Myocyte (in vitro differentiated cells): ENCODE data around the gene OTUD5. TPM values are rescaled to one million over a fixed set of nuclear protein-coding genes. Genes with fewer than 3 reads are reported as not detected.
A peak's percentile ranks its signal among the peaks of the same experiment; 100 is the strongest.
"Not testable (repeated sequence)": the region's sequence is repeated elsewhere in the genome, so short reads cannot be mapped to it uniquely, and the experiment has no call there.

Source experiments
- DNase-seq: peaks from one replicate; pipeline ENCODE4 v3.0.0-alpha.2; 2012; ENCODE audit warnings: low read depth
- polyA plus RNA-seq: library from polyadenylated mRNA; unstranded; fragments of >200 nt; gene quantifications from one replicate; pipeline ENCODE4 v1.2.1, GENCODE V29; 2012; ENCODE audit warnings: missing spikeins
- total RNA-seq: library from RNA; depleted of rRNA; stranded (reverse); fragments of >200 nt; gene quantifications from 2 replicates; pipeline ENCODE4 v1.2.3, GENCODE V29; 2014

OTUD5 gene, protein sequence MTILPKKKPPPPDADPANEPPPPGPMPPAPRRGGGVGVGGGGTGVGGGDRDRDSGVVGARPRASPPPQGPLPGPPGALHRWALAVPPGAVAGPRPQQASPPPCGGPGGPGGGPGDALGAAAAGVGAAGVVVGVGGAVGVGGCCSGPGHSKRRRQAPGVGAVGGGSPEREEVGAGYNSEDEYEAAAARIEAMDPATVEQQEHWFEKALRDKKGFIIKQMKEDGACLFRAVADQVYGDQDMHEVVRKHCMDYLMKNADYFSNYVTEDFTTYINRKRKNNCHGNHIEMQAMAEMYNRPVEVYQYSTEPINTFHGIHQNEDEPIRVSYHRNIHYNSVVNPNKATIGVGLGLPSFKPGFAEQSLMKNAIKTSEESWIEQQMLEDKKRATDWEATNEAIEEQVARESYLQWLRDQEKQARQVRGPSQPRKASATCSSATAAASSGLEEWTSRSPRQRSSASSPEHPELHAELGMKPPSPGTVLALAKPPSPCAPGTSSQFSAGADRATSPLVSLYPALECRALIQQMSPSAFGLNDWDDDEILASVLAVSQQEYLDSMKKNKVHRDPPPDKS
- 27.0 and 27.9 TPM in 2 replicates for total RNA-seq
- polyA plus RNA-seq, result 53.1 TPM

DNA sequence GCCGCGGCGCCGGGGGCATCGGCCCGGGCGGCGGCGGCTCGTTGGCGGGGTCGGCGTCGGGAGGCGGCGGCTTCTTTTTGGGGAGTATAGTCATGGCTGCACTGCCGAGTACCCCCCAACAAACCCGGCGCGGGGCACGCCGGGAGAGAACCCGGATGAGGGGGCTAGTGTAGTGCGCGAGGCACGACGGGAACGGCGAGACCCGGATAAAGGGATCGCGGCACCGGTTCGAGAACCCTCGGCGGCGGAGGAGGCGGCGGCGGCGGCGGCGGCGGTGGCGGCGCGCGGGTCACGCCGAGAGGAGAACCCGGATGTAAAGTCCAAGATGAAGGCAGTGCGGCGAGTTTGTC lies at the start of gene OTUD5:
Gene OTUD5, minus strand, starts transcription at position 131 of the 350 bp plus-strand sequence. Its CDS starts 37 bp downstream, at position 94.
- DNase-seq, result peak; percentile 74

DNA sequence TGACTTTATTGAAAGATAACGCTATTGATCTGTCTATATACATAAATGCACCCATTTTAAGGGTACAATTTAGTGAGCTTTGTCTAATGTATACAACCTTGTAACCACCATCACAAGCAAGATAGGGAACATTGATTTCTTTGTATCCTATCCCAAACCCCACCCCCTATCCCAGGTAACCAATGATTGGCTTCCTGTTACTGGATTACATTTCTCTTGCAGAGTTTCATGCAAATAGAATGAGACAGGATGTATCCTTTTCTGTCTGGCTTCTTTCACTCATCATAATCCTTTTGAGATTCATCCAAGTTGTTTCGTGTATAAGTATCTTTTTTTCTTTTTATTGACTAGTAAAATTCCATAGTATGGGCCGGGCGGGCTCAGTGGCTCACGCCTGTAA lies 46.3 kb upstream of the OTUD5 start:
- DNase-seq, result no peak

DNA sequence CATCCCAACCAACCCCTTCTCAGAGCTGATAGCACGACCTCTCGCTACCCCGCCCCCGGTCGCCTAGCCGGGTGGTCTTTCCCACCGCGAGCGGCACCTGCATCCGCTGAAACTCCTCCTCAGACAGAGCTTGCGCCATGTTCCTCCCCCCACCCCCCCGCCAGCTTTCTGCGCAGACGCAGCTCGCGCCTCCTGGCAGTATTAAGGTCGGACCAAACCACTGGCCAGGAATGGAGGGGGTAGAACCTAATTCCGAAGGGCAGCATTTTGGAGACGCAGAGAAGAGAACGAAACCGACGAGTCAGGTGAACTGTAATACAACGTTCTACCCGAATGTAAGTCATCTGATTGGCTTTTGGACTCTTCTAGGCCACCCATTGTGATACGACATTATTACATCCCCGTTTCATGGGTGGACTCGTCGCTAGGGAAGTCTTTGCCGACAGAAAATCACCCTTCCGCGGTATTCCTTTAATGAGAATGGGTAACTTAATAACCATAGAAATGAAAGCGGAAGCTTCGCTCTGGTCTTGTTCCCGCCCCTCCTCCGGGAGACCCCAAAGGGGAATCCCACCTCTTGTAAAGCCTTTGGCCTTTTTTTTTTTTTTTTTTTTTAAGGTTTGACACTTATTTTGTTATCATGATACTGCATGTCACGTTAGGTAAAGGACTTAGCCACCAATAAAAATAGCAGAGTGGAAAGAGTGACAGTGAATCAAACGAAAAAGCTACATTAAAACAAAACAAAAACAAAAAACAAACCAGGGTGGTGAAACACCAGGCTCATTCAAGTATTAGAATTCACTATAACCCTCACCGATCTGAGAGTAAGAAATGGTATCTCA lies 44.9 kb upstream of the OTUD5 start, which contains the start of gene GRIPAP1:
Gene GRIPAP1, minus strand, starts transcription at position 174 of the 845 bp plus-strand sequence. Its CDS starts 35 bp downstream, at position 139.
- DNase-seq, result peak; percentile 91

GRCh38 chrX:49001521-49002090 lies 44.2 kb upstream of the OTUD5 start:
- DNase-seq, result peak; percentile 24

DNA sequence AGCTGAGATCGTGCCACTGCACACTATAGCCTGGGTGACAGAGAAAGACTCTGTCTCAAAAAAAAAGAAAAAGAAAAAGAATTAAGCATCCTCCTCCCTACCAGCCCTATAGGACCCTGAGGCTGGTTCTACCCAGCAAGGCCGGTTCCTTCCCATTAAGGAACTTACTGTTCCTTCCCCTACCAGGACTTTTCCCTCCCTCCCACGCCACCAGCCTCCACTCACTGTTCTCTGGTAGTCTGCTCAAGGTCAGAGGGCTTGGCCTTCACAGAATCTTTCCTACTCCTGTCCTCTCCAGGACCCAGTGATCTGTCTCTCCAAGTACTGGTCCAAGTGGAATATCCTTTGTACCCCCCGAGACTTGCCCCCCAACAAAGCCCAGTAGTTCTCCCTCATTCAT lies 43.2 kb upstream of the OTUD5 start:
- DNase-seq, result no peak

- DNase-seq, result no peak
Observed at GRCh38 chrX:48999030-48999429, 41.6 kb upstream of the OTUD5 start.

DNA sequence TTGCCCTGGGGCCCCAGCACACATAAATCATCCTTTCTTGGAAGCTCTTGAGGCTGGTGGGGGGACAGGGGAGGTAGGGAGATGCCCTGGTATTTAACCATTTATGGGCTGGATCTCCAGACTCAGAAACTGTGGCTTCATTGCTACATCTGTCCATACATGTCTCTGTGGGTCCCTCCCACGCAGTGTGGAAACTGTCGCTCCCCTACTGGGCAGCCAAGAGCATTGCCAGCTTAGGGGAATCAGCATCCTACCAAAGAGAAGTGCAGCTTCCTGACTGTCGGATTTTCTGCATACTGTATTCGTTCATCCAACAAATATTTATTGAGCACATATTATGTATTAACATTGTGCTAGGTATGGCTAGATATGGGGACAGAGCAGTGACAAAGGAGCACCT lies 41.0 kb upstream of the OTUD5 start:
- DNase-seq, result no peak

- no peak for DNase-seq
Observed at GRCh38 chrX:48997865-48998264, 40.5 kb upstream of the OTUD5 start.

DNA sequence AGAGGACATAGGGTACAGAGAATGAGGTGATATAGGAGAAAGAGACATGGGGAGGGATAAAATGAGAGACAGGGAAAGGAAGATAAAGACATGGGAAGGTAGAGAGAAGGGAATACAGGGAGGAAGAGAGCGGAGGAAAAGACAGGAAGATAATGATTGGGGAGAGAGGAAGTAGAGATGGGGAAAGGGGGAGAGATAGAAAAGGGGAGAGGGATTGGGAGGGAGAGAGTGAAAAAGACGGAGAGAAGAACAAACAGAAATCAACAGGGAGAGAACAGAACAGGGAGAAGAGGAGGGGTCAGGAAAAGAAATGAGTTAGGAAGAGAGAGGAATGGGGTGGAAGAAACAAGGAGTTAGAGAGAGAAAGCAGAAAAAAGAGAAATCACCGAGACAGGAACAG lies 40.0 kb upstream of the OTUD5 start:
- DNase-seq, result no peak

DNA sequence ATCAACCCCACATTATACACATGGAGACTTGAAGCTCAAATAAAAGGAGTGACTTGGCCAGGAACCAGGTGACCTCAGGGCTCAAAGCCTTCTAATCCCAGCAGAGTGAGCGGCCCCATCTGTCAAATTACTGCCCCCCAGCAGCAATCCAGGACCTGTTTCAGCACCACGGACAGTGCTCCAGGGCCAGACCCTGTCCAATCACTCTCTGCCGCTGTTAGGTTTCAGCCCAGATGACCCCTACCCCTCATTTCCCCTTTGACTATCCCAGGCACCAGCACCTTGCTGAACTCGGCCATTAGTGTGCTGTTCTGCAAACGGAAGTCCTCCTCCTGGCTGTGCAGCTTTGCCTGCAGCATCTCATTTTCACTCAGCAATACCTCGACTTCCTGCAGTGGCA lies 39.6 kb upstream of the OTUD5 start:
- peak; percentile 2 for DNase-seq

DNA sequence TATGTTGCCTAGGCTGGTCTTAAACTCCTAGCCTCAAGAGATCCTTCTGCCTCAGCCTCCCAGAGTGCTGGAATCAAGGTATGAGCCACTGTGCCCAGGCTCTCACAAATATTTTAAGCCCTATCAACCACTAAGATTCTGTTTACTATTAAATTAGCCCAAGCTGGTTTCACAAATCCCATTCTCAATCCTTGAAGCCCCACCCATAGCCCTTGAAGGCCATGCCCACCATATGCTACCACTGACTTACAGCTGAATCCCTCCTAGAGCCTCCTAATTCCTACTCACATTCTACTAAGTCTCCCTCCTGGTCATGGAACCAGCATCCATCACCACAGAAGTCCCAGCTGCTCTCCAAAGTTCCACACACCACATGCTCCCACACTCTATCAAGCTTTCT lies 34.9 kb upstream of the OTUD5 start:
- no peak for DNase-seq

DNA sequence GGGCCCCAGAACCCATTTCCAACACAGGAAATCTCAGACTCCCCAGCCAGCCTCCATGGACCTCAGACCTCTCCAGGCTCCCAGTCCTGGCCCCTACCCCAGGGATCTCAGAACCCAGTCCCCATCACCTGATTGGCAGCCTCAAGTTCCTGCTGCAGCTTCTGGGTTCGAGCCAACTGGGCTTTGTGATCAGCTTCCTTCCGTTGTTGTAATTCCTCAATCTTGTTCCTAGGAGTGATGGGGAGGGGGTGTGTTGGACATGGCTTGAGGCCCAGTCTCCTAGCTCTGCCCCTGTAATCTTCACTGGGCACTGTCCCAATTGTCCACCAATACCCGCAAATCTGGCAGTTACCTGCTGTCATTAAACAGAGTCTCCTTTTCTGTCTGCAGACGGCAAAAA lies 32.1 kb upstream of the OTUD5 start:
- DNase-seq, result no peak

- no peak for DNase-seq
Observed at GRCh38 chrX:48983896-48984295, 26.5 kb upstream of the OTUD5 start.

- DNase-seq, result no peak
Observed at GRCh38 chrX:48983081-48983480, 25.7 kb upstream of the OTUD5 start.

- DNase-seq, result no peak
Observed at GRCh38 chrX:48981178-48981577, 23.8 kb upstream of the OTUD5 start.

DNA sequence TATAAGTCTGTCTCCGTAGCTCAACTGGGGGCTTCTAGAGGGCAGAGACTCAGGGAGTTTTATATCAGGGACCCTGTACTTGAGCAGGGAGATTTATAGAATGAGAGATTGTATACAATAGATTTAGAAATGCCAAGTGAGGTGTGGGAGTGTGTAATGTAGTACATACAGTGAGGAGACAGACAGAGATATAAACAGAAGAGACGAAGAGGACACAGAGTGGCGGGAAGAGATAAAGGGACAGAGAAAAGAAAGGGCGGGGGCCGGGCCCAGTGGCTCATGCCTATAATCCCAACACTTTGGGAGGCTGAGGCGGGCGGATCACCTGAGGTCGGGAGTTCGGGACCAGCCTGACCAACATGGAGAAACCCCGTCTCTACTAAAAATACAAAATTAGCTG lies 22.9 kb upstream of the OTUD5 start:
- DNase-seq, result not testable (repeated sequence)

GRCh38 chrX:48978226-48978625 lies 20.8 kb upstream of the OTUD5 start:
- DNase-seq, result no peak

- no peak for DNase-seq
Observed at GRCh38 chrX:48976086-48976485, 18.7 kb upstream of the OTUD5 start.

DNA sequence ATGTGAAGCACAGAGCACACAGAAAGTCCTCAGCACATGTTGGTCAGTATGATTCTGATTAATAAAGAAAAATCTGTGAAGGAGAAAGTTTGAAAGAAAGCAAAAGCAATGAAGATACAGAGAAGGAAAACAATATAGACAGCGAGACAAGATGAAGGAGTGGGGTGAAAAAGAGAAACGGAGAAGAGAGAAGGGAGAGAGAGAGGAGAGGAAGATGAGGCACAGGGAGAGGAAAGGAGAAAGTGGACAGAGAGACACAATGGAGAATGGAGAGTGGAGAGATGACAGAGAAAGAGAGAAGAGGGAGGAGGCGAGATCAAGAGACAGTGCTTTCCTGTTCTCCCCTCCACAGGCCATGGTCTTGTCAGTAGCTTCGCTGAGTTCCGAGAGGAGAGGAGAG lies 18.1 kb upstream of the OTUD5 start:
- no peak for DNase-seq

DNA sequence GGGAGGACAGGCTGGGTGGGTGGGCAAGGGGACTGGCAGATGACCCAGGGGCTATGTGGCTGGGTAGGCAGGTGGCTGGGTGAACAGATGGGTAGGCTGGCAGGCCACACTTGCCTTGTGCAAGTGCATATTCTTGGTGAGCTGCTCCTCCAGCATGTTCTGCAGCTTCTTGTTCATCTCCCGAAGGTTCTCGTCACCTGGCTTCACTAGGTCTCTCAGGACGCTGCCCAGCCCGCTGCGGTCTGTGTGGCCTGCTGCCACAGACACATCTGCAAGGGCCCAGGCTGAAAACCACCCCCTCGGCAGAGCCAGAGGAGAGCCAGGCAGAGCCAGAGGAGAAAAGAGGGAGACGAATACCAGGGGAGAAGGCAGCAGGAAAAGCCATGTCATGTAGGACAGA lies 17.6 kb upstream of the OTUD5 start:
- DNase-seq, result no peak

- DNase-seq, result no peak
Observed at GRCh38 chrX:48974574-48974973, 17.2 kb upstream of the OTUD5 start.

DNA sequence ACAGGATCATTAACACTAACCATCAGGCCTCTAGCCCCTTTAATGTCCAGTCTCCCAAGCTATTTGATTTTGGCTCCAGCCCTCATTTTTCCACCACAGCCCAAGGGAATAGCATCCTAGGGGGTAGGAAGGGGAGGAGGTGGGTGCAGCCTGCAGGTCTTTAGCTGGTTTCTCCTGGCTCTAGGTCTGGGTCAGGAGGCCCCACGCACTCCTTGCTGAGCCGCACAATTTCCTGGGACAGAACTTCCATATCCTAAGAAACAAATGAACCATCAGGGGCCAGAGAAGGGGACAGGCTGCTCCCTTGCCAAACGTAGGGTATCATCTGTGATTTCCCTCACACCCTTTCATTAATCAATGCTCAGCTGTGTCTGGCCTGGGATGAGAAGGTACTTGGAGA lies 16.6 kb upstream of the OTUD5 start:
- DNase-seq, result no peak
